Testis (tissue), 3 donors: ENCODE data around the gene EDIL3. TPM values are rescaled to one million over a fixed set of nuclear protein-coding genes. Genes with fewer than 3 reads are reported as not detected.

Experiments
- DNase-seq: peaks from one replicate; pipeline ENCODE4 v3.0.0-alpha.2; 2019
- H3K27ac ChIP-seq, 2 donors: fragments of 200-600 bp; sonication (generic); one replicate each; pipeline ENCODE4 v1.5.1; 2019
- H3K27me3 ChIP-seq: fragments of 200-600 bp; sonication (generic); one replicate; pipeline ENCODE4 v1.5.1; 2019
- H3K36me3 ChIP-seq: fragments of 200-600 bp; sonication (generic); one replicate; pipeline ENCODE4 v1.5.1; 2017; ENCODE audit warnings: low read depth; ENCODE audit errors: missing control alignments
- H3K4me1 ChIP-seq: fragments of 200-600 bp; sonication (generic); one replicate; pipeline ENCODE4 v1.5.1; 2019
- H3K4me3 ChIP-seq, 2 donors: fragments of 200-600 bp; sonication (generic); one replicate each; pipeline ENCODE4 v1.5.1; 2017 to 2019
- H3K9me3 ChIP-seq: fragments of 200-600 bp; sonication (generic); one replicate; pipeline ENCODE4 v1.5.1; 2017
- POLR2A ChIP-seq: fragments of 450-650 bp; IDR thresholded peaks from one replicate; pipeline ENCODE4 v1.6.1; 2017; ENCODE audit warnings: antibody characterized with exemption, mild to moderate bottlenecking, moderate library complexity
- WGBS, 2 donors: methylation state at CpG; one replicate each; pipeline ENCODE4 v1.1.5; 2018; 5-methylcytosine and 5-hydroxymethylcytosine counted together
- intact Hi-C: fragments of 100-400 bp; cut with DNase I; formaldehyde crosslinking; loops from one replicate; pipeline ENCODE4 v1.15.1; 2023; ENCODE audit warnings: low total_unique reads
- polyA plus RNA-seq: library from polyadenylated mRNA; stranded (reverse); fragments of 350-450 nt; fragmentation: Illumina TruSeq; extraction: RNeasy Lipid Tissue Mini Kit (QIAGEN cat#74804); gene quantifications from one replicate; pipeline ENCODE4 v1.2.3, GENCODE V29; 2014; ENCODE audit warnings: low read depth, low replicate concordance; ENCODE audit not compliant: insufficient read depth
- total RNA-seq, 2 donors: library from RNA; depleted of rRNA; stranded (reverse); fragments of >200 nt; gene quantifications; one replicate each; pipeline ENCODE4 v1.2.3, GENCODE V29; 2016
- TF ChIP-seq, protein P1 (sequence below), 3 experiments: fragments of 450-650 bp in 2 of 3; fragments of 200-600 bp in 1 of 3; sonication (generic) in 1 of 3; IDR thresholded peaks; one replicate each; pipeline ENCODE4 v1.5.1; 2016 to 2019; ENCODE audit warnings: antibody characterized with exemption in 3 of 3, mild to moderate bottlenecking in 2 of 3, moderate library complexity in 1 of 3

Gene EDIL3
- total and polyA plus RNA-seq, 3 donors from 2014 or later = 3.4 to 8.6 (median 3.5) TPM

DNA sequence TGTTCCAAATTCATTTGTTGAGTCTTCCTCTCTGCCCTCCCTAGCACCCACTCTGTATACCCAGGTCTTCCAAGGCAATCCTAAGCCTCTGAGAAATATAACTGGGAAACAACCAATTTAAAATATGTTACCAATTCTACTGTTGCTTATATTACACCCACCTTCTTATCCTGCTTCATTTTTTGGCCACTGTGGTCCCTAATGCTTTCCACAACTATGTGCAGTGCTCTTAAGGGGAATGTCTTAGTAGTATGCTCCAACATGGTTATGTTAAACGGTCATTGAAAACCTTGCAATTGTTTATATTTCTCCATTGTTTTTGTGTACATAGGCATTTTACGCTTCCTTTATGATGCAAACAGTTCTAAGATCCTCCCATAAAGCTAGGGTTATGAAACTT lies 390.9 kb downstream of the EDIL3 start:
- no peaks in the 10 kb centered on the region for H3K9me3 ChIP-seq
- no peak overlapping the region for H3K27ac ChIP-seq
- WGBS, 2 donors = 91 to 94% methylated on average over 2 of the region's 2 CpGs
- intact Hi-C loops = no loop called here
- H3K27me3 ChIP-seq = no peaks in the 10 kb centered on the region
- TF ChIP-seq POLR2A = no peak
- TF ChIP-seq, protein P1, sequence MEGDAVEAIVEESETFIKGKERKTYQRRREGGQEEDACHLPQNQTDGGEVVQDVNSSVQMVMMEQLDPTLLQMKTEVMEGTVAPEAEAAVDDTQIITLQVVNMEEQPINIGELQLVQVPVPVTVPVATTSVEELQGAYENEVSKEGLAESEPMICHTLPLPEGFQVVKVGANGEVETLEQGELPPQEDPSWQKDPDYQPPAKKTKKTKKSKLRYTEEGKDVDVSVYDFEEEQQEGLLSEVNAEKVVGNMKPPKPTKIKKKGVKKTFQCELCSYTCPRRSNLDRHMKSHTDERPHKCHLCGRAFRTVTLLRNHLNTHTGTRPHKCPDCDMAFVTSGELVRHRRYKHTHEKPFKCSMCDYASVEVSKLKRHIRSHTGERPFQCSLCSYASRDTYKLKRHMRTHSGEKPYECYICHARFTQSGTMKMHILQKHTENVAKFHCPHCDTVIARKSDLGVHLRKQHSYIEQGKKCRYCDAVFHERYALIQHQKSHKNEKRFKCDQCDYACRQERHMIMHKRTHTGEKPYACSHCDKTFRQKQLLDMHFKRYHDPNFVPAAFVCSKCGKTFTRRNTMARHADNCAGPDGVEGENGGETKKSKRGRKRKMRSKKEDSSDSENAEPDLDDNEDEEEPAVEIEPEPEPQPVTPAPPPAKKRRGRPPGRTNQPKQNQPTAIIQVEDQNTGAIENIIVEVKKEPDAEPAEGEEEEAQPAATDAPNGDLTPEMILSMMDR (IDR thresholded peaks at IDR 0.05) = no peak
- H3K36me3 ChIP-seq = no peaks in the 10 kb centered on the region
- no peak for DNase-seq
- no peak overlapping the region for H3K4me3 ChIP-seq
- no peaks in the 10 kb centered on the region for H3K4me1 ChIP-seq

GRCh38 chr5:83991566-83992224 lies 393.0 kb downstream of the EDIL3 start:
- Histone ChIP-seq H3K4me3 (no peak overlapping the region), H3K27me3 (no peaks in the 10 kb centered on the region), H3K9me3 (no peaks in the 10 kb centered on the region), H3K36me3 (no peaks in the 10 kb centered on the region), H3K27ac (no peak overlapping the region), H3K4me1 (no peaks in the 10 kb centered on the region)
- TF ChIP-seq, protein P1 (IDR thresholded peaks at IDR 0.05) = no peak
- TF ChIP-seq POLR2A = no peak
- intact Hi-C loops = no loop called here
- DNase-seq = no peak
- 94 to 97% methylated on average over 9 of the region's 9 CpGs for WGBS, 2 donors

DNA sequence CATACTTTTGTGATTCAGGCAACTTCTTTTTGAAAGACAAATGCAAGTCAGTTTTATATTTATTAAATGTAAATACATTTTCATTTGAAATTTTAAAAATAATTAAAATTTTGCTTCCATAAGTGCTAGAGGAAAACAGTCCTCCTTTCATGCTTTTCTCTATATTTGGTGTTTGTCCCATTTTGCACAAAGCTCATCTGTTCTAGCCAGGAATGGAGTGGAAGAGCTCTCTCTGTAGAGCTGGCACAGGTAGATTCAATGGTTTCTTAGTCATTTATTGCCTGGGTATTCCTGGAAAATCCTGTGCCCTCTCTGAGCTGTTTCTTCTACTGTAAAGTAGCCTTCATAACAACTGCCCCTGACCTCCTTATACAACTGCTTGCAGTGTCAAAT lies 396.4 kb downstream of the EDIL3 start:
- H3K36me3 ChIP-seq = no peaks in the 10 kb centered on the region
- no peaks in the 10 kb centered on the region for H3K27me3 ChIP-seq
- TF ChIP-seq POLR2A = no peak
- TF ChIP-seq, protein P1 (IDR thresholded peaks at IDR 0.05) = no peak
- H3K9me3 ChIP-seq = no peaks in the 10 kb centered on the region
- H3K4me1 ChIP-seq = no peaks in the 10 kb centered on the region
- intact Hi-C loops = no loop called here
- H3K4me3 ChIP-seq = no peak overlapping the region
- DNase-seq = no peak
- no peak overlapping the region for H3K27ac ChIP-seq

DNA sequence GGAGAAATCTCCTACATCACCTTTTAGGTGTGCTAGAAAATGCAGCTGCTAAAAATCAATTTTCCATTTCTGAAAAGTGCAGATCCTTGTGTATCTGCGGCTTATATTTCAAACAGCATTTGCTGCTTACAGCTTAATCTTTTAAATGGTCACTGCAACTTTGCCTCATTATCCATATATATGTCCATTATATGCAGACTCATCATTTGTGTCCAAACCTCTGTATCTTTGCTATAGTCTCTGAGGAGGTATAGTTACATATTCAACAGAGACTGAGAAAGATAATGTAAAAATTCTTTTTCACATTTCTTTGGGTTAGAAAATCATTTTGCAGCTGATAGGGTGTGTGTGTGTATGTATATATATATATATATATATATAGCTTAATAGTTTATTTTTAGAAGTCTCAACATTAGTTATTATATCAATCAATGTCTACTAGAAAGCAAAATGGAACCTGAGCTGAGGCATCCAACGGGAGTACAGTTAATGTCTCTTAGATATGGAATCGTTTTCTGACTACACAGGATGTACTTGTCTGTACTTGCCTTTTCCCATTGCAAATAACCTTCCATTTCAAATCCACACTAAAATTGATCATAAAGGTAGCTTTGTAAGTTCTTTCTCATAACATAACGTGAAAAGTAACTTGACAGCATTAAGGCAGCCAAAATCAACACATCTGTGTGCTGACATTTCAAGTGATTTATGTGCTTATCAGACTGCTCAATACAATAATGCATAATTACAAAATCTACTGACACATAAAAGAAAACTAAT lies 397.0 kb downstream of the EDIL3 start:
- no peak for DNase-seq
- Histone ChIP-seq H3K9me3 (no peaks in the 10 kb centered on the region), H3K4me1 (no peaks in the 10 kb centered on the region), H3K36me3 (no peaks in the 10 kb centered on the region), H3K4me3 (no peak overlapping the region), H3K27me3 (no peaks in the 10 kb centered on the region), H3K27ac (no peak overlapping the region)
- no peak for TF ChIP-seq POLR2A
- TF ChIP-seq, protein P1 (IDR thresholded peaks at IDR 0.05) = no peak
- intact Hi-C loops = no loop called here
- 58 to 69% methylated on average over 4 of the region's 4 CpGs for WGBS, 2 donors

DNA sequence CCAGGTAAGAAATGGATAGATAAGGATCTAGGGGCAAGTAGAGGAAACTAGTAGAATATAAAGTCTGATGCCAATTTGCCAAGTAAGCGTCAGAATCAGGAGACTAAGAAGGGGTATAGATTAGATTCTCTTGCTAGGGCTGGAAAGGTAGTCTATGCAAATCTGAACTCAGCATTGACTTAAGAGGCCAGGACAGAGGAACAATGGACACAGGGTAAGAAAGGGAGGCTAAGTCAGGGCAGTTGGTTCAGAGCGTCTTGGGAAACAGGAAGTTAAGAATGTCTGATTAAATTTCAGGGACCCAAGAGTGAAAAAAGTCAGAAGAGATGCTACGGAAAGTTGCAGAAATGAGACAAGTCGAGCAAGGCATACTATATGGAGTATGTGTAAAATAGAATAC lies 400.8 kb downstream of the EDIL3 start:
- H3K4me3 ChIP-seq = no peak overlapping the region
- no peak overlapping the region for H3K27ac ChIP-seq
- intact Hi-C loops = no loop called here
- no peaks in the 10 kb centered on the region for H3K27me3 ChIP-seq
- H3K36me3 ChIP-seq = no peaks in the 10 kb centered on the region
- DNase-seq = no peak
- H3K4me1 ChIP-seq = no peaks in the 10 kb centered on the region
- 83 to 94% methylated on average over 4 of the region's 4 CpGs for WGBS, 2 donors
- H3K9me3 ChIP-seq = no peaks in the 10 kb centered on the region
- no peak for TF ChIP-seq POLR2A
- TF ChIP-seq, protein P1 (IDR thresholded peaks at IDR 0.05) = no peak
